C4-2B (cell line): ENCODE results near the gene THADA.
A peak's percentile ranks its signal among the peaks of the same experiment; 100 is the strongest.

Source experiments
- H3K27ac ChIP-seq: fragments of 450-650 bp; 2 replicates; pipeline ENCODE4 v1.5.1; 2017
- CTCF ChIP-seq: fragments of 450-650 bp; conservative IDR thresholded peaks from 2 replicates; pipeline ENCODE4 v1.5.1; 2017; ENCODE audit warnings: mild to moderate bottlenecking
- ZFX ChIP-seq: fragments of 450-650 bp; IDR thresholded peaks from 2 replicates; pipeline ENCODE4 v1.6.1; 2017

The THADA gene

GRCh38 chr2:43328832-43329231, 267.0 kb downstream of the THADA start:
- peak overlapping the region; percentile 42 for H3K27ac ChIP-seq

GRCh38 chr2:43328133-43328532, 267.7 kb downstream of the THADA start:
- H3K27ac ChIP-seq: peak overlapping the region; percentile 42
- no peak for TF ChIP-seq CTCF
- no peak for TF ChIP-seq ZFX

More at GRCh38 chr2:43328832-43329231, 267.0 kb downstream of the THADA start:
- TF ChIP-seq CTCF (no peak), ZFX (no peak)

GRCh38 chr2:43327119-43327518, 268.7 kb downstream of the THADA start:
- H3K27ac ChIP-seq: no peak overlapping the region
- TF ChIP-seq ZFX (no peak), CTCF (no peak)

GRCh38 chr2:43326101-43326825, 269.6 kb downstream of the THADA start:
- TF ChIP-seq ZFX (no peak), CTCF (no peak)
- H3K27ac ChIP-seq: no peak overlapping the region

- TF ChIP-seq CTCF (no peak), ZFX (no peak)
Measured at GRCh38 chr2:43325107-43325811, 270.6 kb downstream of the THADA start.

GRCh38 chr2:43324259-43325106, 271.4 kb downstream of the THADA start:
- no peak overlapping the region for H3K27ac ChIP-seq
- TF ChIP-seq CTCF (no peak), ZFX (no peak)

More at GRCh38 chr2:43325107-43325811, 270.6 kb downstream of the THADA start:
- no peak overlapping the region for H3K27ac ChIP-seq
